Activated CD8-positive, alpha-beta T cell treated with anti-CD3 and anti-CD28 coated beads for 36 hours (primary cell): ENCODE data around the gene SHC1. TPM values are rescaled to one million over a fixed set of nuclear protein-coding genes. Genes with fewer than 3 reads are reported as not detected.
A peak's percentile ranks its signal among the peaks of the same experiment; 100 is the strongest.

Experiments used
- ATAC-seq: fragments of 200-7000 bp; cut with Tn5 transposase; one replicate; pipeline ENCODE4 v1.10.0; 2021; ENCODE audit warnings: mild to moderate bottlenecking, moderate library complexity
- CTCF ChIA-PET: fragments of 350-600 bp; sonication (Branson Sonifier 250); formaldehyde crosslinking; loops from one replicate; lab custom pipeline; 2021; ENCODE audit warnings: antibody characterized with exemption; lab: Charles Lee
- POLR2A ChIA-PET: fragments of 350-600 bp; sonication (Branson Sonifier 250); formaldehyde crosslinking; loops from one replicate; lab custom pipeline; 2021; ENCODE audit warnings: antibody characterized with exemption; lab: Charles Lee
- DNase-seq: peaks from one replicate; pipeline ENCODE4 v3.0.0-alpha.2; 2020
- H3K27ac Mint-ChIP-seq: one replicate; pipeline ENCODE4 v1.8.0; 2021; ENCODE audit warnings: mild to moderate bottlenecking, mixed read lengths
- H3K27me3 Mint-ChIP-seq: one replicate; pipeline ENCODE4 v1.8.0; 2021; ENCODE audit warnings: mixed read lengths
- H3K36me3 Mint-ChIP-seq: one replicate; pipeline ENCODE4 v1.8.0; 2021; ENCODE audit warnings: low read depth, mixed read lengths
- H3K4me1 Mint-ChIP-seq: one replicate; pipeline ENCODE4 v1.8.0; 2021; ENCODE audit warnings: low read depth, mixed read lengths
- H3K4me3 Mint-ChIP-seq: one replicate; pipeline ENCODE4 v1.8.0; 2021; ENCODE audit warnings: mild to moderate bottlenecking, moderate library complexity, mixed read lengths
- H3K9me3 Mint-ChIP-seq: one replicate; pipeline ENCODE4 v1.8.0; 2021; ENCODE audit warnings: mixed read lengths
- CTCF ChIP-seq: fragments of 200-600 bp; IDR thresholded peaks from one replicate; pipeline ENCODE4 v1.8.0; 2022; ENCODE audit warnings: antibody characterized with exemption, mild to moderate bottlenecking
- intact Hi-C: fragments of 100-400 bp; cut with micrococcal nuclease; formaldehyde crosslinking; loops from one replicate; pipeline ENCODE4 v1.10.0; 2022
- total RNA-seq, 2 experiments: library from RNA; stranded (reverse); gene quantifications; one replicate each; pipeline ENCODE4 v1.2.3, GENCODE V29; 2021

SHC1 gene
- total RNA-seq, 2 experiments from 2014 or later: 32.3 to 34.2 TPM

GRCh38 chr1:154993572-154994268 is 23.2 kb upstream of the SHC1 start, which contains the start of gene LENEP:
LENEP (plus strand) TSS chr1:154993586; CDS start chr1:154993608, 22 bp downstream.
- Mint-ChIP-seq H3K4me1 (peaks cover 29% of the 10 kb centered on the region), H3K27ac (no peak within 1 kb of the TSS), H3K9me3 (no peaks in the 10 kb centered on the region), H3K27me3 (no peaks in the 10 kb centered on the region), H3K36me3 (peaks cover 10% of the 10 kb centered on the region), H3K4me3 (no peak within 1 kb of the TSS)
- no peak for ATAC-seq
- DNase-seq: no peak
- CTCF ChIA-PET: interaction anchor here (0.7 to 3.1 kb wide), 9 partner anchors 10 to 91 kb away, joined by 3 to 25 read pairs (median 7); partner anchors contain the start of genes ADAM15, FLAD1 and PBXIP1
- intact Hi-C loops: no loop called here
- POLR2A ChIA-PET: interaction anchor here (0.7 to 8.6 kb wide), 6 partner anchors 10 to 42 kb away, joined by 3 to 85 read pairs (median 3); partner anchors contain the start of genes CKS1B and FLAD1
- TF ChIP-seq CTCF: no peak

DNA sequence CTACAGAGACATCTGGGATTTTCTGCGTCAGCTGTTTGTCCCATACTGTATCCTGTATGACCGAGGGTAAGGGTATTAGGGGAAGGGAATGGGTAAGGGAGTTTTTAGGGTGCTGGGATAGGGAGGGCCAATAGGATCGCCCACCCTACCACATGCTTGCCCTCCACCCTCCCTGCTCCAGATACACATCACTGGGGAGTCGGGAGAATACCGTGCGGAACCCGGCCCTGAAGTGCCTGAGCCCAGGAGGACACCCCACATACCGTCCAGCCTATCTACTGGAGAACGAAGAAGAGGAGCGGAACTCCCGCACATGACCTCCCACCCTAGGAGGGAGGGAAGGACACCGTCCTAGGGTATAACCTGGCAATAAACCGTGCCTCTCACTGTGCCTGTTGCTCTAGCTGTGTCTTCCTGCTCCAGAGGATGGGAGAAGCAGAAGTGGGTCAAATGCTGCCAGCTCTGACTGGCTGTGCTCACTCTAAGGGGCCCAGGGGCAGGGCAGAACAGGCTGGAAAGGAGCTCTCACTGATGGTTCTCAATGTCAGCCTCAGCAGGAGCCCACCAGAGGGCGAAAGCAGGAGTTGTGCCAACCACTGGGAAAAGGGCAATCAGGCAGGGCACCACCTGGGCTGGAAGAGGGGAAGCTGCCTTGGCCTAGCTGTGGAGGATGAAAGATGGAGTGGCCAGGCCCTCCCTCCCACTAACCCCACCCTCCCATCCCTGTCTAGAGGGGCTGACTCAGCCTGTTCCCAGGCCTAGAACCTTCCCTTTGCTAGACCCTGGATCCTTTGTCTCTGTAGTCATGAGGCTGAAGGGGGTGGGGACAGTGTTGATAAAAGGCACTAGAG is 22.4 kb upstream of the SHC1 start:
- ChIA-PET POLR2A (interaction anchor here (0.7 to 8.6 kb wide), 2 partner anchors 9 to 18 kb away, joined by 3 to 85 read pairs; partner anchors contain the start of genes CKS1B and FLAD1), CTCF (interaction anchor here (0.8 to 3.1 kb wide), 7 partner anchors 9 to 92 kb away, joined by 3 to 25 read pairs (median 8); partner anchors contain the start of genes ADAM15, FLAD1 and PBXIP1)
- Mint-ChIP-seq H3K27ac (no peak overlapping the region), H3K4me3 (no peak overlapping the region), H3K9me3 (no peaks in the 10 kb centered on the region), H3K4me1 (peaks cover 29% of the 10 kb centered on the region), H3K27me3 (no peaks in the 10 kb centered on the region), H3K36me3 (peaks cover 17% of the 10 kb centered on the region)
- DNase-seq (no peak), ATAC-seq (no peak)
- no peak for TF ChIP-seq CTCF
- intact Hi-C loops: no loop called here

DNA sequence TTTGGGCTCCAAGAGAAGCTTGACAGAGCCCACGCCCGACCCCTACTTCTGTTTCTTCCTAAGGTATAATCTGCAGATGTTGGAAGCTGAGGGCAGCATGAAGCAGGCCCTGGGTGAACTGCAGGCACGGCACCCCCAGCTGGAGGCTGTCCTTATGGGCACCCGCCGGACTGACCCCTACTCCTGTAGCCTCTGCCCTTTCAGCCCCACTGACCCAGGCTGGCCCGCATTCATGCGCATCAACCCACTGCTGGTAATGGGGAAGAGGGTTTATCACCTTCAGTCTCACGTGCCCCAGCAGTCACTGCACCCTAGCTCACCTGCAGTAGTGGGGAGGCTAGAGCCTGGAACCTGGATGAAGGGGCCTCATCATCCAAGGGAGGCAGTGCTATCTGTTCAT is 19.7 kb upstream of the SHC1 start:
- intact Hi-C loops: no loop called here
- H3K27me3 Mint-ChIP-seq: no peaks in the 10 kb centered on the region
- ATAC-seq (no peak), DNase-seq (no peak)
- ChIA-PET POLR2A (interaction anchor here (1.0 kb wide), 1 partner anchor 9 kb away, joined by 4 read pairs; no protein-coding TSS in a partner anchor), CTCF (interaction anchor here (0.8 to 2.1 kb wide), 3 partner anchors 9 to 95 kb away, joined by 3 to 6 read pairs (median 4); no protein-coding TSS in a partner anchor)
- no peak overlapping the region for H3K27ac Mint-ChIP-seq
- H3K36me3 Mint-ChIP-seq: peaks cover 24% of the 10 kb centered on the region
- no peak overlapping the region for H3K4me3 Mint-ChIP-seq
- no peak for TF ChIP-seq CTCF
- H3K4me1 Mint-ChIP-seq: peaks cover 21% of the 10 kb centered on the region
- no peaks in the 10 kb centered on the region for H3K9me3 Mint-ChIP-seq

DNA sequence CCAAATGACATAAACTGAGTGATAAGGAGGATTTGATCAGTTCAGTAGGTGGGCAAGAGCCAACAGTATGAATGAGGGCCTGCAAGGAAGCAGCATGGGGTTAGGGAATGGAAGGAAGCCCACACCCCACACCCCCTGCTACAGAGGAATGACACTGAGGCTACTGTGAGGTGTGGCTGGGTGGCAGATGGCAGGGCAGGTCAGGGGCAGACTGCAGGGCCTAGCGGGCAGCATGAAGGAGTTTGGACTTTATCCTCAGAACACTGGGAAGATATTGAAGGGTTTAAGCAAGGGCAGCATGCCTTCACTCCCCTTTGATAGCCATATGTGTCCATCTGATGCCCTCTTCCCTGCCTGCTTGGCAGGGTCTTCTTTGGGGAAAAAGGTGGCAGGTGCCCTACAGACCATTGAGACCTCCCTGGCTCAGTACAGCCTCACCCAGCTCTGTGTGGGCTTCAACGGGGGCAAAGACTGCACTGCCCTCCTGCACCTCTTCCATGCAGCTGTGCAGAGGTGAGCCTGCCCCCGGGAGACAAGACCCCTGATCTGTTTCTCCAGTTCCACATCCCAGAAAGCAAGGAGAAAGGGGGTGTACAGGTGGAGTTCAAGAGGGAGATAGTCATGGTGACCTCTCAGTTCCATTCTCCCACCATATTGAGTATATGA is 18.8 kb upstream of the SHC1 start:
- DNase-seq: no peak
- intact Hi-C loops: no loop called here
- ChIA-PET POLR2A (interaction anchor here (1.0 kb wide), 1 partner anchor 10 kb away, joined by 4 read pairs; no protein-coding TSS in a partner anchor), CTCF (interaction anchor here (2.1 to 13.2 kb wide), 3 partner anchors 9 to 27 kb away, joined by 6 to 108 read pairs (median 16); no protein-coding TSS in a partner anchor)
- Mint-ChIP-seq H3K27ac (peak overlapping the region; percentile 4), H3K4me3 (no peak overlapping the region), H3K4me1 (peaks cover 17% of the 10 kb centered on the region), H3K27me3 (no peaks in the 10 kb centered on the region), H3K9me3 (no peaks in the 10 kb centered on the region), H3K36me3 (peaks cover 25% of the 10 kb centered on the region)
- no peak for TF ChIP-seq CTCF
- ATAC-seq: no peak
